ENCODE measurements around the gene DIO1.
A peak's percentile ranks its signal among the peaks of the same experiment; 100 is the strongest.

Gene DIO1

GRCh38 chr1:53959664-53960250 is 65.8 kb downstream of the DIO1 start:
- no peaks in the 10 kb centered on the region for H3K79me2 ChIP-seq (ENCODE audit: insufficient read depth, low read length)
- no peaks in the 10 kb centered on the region for H3K9me3 ChIP-seq (ENCODE audit: low read length)
- no peaks in the 10 kb centered on the region for H4K20me1 ChIP-seq (ENCODE audit: insufficient read depth, low read length)
- H2AFZ ChIP-seq (ENCODE audit: low read length) = no peak overlapping the region
- TF ChIP-seq EZH2 (IDR thresholded peaks at IDR 0.05; ENCODE audit: borderline replicate concordance, low read length) (no peak), CTCF (IDR thresholded peaks at IDR 0.05; ENCODE audit: low read length) (peak; percentile 70)
- no peaks in the 10 kb centered on the region for H3F3A ChIP-seq (ENCODE audit: insufficient read depth, low read length)
- H3K9me2 ChIP-seq (ENCODE audit: low read depth, low read length) = no peaks in the 10 kb centered on the region
- no peak overlapping the region for H3K4me3 ChIP-seq (ENCODE audit: low read depth, low read length, poor library complexity, severe bottlenecking)
- no peaks in the 10 kb centered on the region for H3K27me3 ChIP-seq (ENCODE audit: insufficient read depth, low read length)
- H3K36me3 ChIP-seq (ENCODE audit: insufficient read depth, low read length) = peaks cover 56% of the 10 kb centered on the region; the same call in 1 of the 2 replicates
- H3K4me1 ChIP-seq (ENCODE audit: insufficient read depth, low read length, severe bottlenecking) = no peaks in the 10 kb centered on the region
- H3K27ac ChIP-seq (ENCODE audit: low read depth, low read length, poor library complexity, severe bottlenecking) = no peak overlapping the region
- H3K9ac ChIP-seq (ENCODE audit: low read length) = no peak overlapping the region
- no peak overlapping the region for H3K4me2 ChIP-seq (ENCODE audit: low read length)

Data from OCI-LY1 (cell line).